GM20431 (cell line): ENCODE data around the gene DENND5A.
"Not testable (repeated sequence)": the region's sequence is repeated elsewhere in the genome, so short reads cannot be mapped to it uniquely, and the experiment has no call there.

Experiments
- in situ Hi-C: fragments of 300-500 bp; cut with MseI, MboI; formaldehyde crosslinking; loops from one replicate; pipeline ENCODE4 v1.15.0; 2020; ENCODE audit warnings: low sequenced_read_pairs; ENCODE audit not compliant: unreplicated experiment

The DENND5A gene

GRCh38 chr11:9219115-9219514 is 46.0 kb downstream of the DENND5A start:
- in situ Hi-C loops = no loop called here

DNA sequence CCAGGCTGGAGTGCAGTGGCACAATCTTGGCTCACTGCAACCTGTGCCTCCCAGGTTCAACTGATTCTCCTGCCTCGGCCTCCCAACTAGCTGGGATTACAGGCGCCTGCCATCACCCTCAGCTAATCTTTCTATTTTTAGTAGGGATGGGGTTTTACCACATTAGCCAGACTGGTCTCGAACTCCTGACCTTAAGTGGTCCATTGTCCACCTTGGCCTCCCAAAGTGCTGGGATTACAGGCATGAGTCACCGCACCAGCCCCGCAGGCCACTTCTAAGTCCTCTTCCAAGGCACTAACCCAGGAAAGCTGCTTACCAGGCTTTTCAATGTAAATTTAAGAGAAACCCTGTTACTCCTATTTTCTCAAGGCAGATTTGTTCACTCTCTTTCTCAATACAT is 50.4 kb downstream of the DENND5A start:
- in situ Hi-C loops = no loop called here

DNA sequence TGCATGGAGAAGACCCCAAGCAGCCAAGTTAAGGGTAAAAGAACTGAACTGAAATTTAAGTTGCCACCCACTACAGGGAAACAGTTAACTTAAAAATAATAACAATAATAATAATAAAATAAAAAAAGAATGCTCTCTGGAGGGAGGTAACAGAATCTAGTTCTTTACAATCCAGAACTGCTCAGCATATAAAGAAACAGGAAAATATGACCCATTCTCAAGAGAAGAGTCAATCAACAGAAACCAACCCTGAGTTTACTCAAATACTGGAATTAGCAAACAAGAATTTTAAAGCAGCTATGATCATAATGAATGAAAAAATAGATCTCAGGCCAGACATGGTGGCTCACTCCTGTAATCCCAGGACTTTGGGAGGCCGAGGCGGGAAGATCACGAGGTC is 53.8 kb downstream of the DENND5A start:
- in situ Hi-C loops = no loop called here

GRCh38 chr11:9210922-9211320 is 54.2 kb downstream of the DENND5A start:
- in situ Hi-C loops = no loop called here

- in situ Hi-C loops = no loop called here
Measured at GRCh38 chr11:9210224-9210921, 54.8 kb downstream of the DENND5A start.

DNA sequence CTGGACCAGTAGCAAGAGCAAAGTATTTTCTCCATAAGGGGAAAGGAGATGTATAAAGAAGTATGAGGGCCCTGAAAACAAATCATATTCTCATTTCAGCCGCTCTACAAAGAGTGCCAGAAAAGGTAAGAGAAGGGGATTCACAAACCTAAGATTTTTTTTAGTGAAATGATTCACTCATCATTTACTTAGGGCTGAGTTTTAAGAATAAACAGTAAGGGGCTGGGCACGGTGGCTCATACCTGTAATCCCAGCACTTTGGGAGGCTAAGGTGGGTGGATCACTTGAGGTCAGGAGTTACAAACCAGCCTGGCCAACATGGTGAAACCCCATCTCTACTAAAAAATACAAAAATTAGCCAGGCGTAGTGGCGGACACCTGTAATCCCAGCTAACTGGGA is 55.5 kb downstream of the DENND5A start:
- in situ Hi-C loops = not testable (repeated sequence)

DNA sequence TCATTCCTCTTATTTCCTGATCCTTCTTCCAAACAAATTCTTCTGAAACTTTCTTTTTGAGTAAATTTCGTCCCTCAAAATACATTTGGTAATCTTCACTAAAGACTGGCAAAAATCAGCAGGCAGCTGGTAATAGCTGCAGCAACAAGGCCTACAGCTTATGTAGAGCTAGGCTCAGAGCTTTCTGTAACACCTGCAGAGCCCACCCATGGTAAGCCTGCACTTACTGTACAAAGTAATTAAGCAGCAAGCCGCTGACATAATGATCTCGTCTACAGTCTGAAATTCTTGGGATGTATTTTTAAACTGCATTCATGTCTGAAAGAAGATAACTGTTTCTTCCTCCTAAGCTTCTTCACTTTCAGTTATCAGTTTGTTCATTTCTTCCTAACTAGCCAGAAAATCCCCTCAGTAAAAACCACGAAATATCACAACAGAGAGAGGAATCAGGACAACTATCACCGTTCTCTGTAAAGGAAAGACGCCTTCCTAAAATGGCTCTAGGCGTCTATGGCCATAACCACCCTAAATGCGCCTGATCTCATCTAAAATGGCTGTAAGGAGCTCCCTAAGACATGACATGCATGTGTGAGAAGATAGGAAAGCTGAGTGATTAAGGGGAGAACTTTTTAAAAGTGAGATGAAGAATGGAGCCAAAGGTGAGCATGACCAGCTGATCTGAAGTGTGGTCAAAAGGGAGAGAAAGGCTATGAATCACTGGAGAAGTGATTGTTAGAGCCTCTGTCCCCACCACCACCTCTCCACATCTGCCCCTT is 56.2 kb downstream of the DENND5A start:
- in situ Hi-C loops = no loop called here

GRCh38 chr11:9207229-9207628 is 57.9 kb downstream of the DENND5A start:
- in situ Hi-C loops = no loop called here

GRCh38 chr11:9206496-9206895 is 58.7 kb downstream of the DENND5A start:
- in situ Hi-C loops = no loop called here

GRCh38 chr11:9203691-9204311 is 61.3 kb downstream of the DENND5A start:
- in situ Hi-C loops = no loop called here

DNA sequence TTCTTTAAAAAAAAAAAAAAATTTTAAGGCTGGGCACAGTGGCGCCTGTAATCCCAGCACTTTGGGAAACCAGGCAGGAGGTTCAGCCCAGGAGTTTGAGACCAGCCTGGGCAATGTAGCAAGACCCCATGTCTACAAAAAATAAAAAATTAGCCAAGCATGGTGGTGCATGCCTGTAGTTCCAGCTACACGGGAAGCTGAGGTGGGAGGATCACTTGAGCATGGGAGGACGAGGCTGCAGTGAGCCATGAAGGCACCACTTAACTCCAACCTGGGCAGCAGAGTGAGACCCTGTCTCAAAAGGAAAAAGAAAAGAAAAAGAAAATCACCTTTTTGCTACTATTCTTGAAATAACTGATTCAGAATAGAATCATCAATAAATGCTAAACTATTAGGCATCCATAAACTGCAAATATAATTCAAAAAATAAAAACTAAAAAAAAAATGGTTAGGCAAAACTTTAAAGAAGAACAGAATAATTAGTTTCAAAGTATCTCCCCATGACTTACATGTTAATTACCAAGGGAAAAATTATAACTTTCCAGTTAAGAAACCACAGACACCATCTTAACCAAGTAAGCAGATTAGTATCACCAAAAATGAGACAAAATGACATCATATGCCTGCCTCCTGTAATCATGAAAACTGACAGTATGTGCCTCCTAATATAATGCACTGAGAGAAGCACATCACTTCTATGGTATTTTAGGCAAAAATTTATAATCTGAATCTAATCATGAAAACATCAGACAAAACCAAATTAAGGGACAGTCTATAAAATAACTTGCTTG is 63.6 kb downstream of the DENND5A start:
- in situ Hi-C loops = no loop called here

DNA sequence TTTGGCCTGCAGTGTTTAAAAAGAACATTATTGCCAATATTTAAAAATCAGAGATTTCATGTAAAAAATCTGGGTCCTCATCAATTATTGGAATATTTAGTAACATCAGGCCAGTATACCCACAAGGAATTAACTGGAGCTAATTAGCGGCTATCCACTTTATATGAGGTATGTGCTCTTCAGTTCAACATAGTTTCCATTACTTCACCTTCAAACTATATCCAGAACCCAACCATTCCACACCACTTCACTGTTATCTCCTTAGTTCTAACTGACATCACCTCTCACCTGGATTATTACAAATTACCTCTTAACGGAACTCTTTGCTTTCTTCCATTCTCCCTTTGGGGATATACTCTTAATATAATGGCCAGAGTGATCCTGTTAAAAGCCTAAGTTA is 64.7 kb downstream of the DENND5A start:
- in situ Hi-C loops = no loop called here

DNA sequence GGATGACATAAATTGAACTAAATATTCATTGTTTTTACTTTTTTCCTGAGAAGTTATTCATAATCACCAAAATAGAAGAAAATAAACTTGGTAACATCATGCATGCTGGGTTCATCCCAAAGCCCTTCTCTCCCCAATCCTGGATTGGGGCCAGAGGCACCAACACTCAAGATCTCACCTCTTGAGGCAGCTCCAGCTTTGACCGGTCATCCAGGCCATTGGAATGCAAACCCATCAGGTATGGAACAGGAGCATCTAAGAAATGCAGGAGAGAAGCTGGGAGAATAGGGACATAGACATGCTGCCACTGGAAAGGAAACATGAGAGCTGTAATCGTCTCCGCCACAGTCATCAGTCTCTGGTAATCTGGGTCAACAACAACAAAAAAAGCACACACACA is 71.8 kb downstream of the DENND5A start:
- in situ Hi-C loops = no loop called here

- in situ Hi-C loops = no loop called here
Measured at GRCh38 chr11:9192561-9192960, 72.6 kb downstream of the DENND5A start.

DNA sequence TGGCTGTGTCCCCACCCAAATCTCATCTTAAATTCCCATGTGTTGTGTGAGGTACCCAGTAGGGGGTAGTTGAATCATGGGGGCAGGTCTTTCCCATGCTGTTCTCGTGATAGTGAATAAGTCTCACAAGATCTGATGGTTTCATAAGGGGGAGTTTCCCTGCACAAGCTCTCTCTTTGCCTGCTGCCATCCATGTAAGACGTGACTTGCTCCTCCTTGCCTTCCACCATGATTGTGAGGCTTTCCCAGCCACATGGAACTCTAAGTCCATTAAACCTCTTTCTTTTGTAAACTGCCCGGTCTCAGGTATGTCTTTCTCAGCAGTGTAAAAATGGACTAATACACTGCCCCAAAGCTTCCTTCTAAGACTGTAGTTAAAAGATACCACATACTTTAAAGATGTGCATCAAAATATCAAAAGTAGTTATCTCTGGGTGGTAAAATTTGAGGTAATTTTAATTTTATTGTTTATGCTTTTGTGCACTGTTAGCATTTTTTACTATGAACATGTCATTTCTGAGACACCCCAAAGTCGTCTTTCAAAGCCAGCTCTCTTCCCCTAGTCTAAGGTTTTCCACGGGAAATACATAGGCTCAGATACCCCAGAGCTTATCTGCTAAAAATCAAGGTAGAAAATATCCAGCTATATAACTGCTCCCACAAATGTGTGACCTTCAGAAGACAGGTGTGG is 74.7 kb downstream of the DENND5A start:
- in situ Hi-C loops = not testable (repeated sequence)

DNA sequence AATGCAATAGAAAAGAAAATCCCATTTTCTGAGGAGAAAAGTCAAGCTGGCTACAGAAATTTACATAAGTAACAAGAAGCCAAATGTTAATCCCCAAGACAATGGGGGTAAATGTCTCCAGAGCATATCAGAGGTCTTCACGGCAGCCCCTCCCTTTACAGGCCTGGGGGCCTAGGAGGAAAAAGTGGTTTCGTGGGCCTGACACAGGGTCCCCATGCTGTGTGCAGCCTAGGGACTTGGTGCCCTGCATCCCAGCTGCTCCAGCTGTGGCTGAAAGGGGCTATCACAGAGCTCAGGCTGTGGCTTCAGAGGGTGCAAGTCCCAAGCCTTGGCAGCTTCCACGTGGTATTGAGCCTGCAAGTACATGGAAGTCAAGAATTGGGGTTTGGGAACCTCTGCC is 76.3 kb downstream of the DENND5A start:
- in situ Hi-C loops = not testable (repeated sequence)

- in situ Hi-C loops = no loop called here
Measured at GRCh38 chr11:9187616-9188015, 77.5 kb downstream of the DENND5A start.

DNA sequence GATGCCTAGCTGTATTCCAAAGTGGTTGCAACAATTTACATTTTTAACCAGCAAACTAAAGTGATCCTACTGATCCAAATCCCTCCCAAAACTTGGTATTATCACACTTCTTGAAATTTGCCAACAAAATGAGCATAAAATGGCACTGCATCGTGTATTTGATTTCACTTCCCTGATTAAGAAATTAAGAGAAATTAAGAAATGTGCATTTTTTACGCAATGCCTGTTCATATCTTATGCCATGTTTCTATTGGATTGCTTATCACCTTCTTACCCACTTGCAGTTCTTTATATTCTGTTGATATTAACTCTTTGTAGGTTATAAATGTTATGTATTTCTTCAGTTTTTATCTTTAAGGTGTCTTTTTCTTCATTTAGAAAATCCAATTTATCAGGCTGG is 80.6 kb downstream of the DENND5A start:
- in situ Hi-C loops = no loop called here

GRCh38 chr11:9182180-9182871 is 82.8 kb downstream of the DENND5A start:
- in situ Hi-C loops = no loop called here
